ENCODE results near the gene PLCXD3. TPM values are rescaled to one million over a fixed set of nuclear protein-coding genes. Genes with fewer than 3 reads are reported as not detected.
"Not testable (repeated sequence)": the region's sequence is repeated elsewhere in the genome, so short reads cannot be mapped to it uniquely, and the experiment has no call there.

PLCXD3 gene
- polyA plus RNA-seq, 3 donors, result 0.30 to 0.39 (median 0.33) TPM

DNA sequence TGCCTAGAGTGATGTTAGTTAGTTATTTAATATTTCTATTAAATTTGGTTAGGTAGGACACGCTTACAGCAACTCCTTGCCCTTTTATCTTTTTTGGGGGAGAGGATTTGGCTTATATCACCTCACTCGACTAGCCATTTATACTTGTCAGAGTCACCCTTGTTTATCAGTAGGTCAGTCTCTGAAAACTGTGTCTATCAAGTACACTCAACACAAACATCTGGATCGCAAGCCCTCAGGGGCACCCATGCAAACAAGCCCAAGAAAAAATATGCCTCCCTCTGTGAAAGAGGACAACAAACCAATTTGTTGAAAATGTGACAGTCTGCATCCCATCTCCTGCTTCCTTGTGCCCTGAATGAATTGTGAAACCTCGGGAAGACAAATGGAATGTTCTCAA, 139.9 kb downstream of the PLCXD3 start:
- DNase-seq (ENCODE audit: extremely low read depth in 1 of 11, low read depth in 9 of 11, low spot score in 4 of 11), result no peak

DNA sequence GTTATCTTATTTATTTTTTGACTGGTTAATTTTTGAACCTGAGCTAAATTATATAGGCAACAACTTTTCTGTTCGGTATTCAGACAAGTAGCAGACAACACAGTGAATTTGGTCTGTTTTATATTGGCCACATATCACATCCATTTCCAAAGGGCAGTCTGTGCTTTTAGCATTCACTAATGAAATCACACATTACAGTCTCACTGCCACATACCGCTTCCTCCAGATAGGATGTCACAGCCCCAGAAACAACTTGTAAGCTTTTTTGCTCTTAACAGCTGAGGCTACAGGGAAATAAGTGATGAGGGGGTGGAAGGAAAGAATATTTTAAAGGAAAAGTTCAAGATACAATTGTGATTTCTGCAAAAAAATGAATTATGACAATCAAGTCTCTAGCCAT, 140.6 kb downstream of the PLCXD3 start:
- no peak for DNase-seq (ENCODE audit: extremely low read depth in 1 of 11, low read depth in 9 of 11, low spot score in 4 of 11)

DNA sequence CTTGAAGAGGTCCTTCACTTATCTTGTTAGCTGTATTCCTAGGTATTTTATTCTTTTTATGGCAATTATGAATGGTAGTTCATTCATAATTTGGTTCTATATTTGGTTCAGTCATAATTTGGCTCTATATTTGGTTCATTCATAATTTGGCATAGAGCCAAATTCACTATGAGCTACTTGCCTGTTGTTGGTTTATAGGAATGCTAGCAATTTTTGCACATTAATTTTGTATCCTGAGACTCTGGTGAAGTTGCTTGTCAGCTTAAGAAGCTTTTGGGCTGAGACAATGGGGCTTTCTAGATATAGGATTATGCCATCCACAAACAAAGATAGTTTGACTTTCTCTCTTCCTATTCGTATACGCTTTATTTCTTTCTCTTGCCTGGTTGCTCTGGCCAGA, 142.2 kb downstream of the PLCXD3 start:
- DNase-seq (ENCODE audit: extremely low read depth in 1 of 11, low read depth in 9 of 11, low spot score in 4 of 11), result no peak

DNA sequence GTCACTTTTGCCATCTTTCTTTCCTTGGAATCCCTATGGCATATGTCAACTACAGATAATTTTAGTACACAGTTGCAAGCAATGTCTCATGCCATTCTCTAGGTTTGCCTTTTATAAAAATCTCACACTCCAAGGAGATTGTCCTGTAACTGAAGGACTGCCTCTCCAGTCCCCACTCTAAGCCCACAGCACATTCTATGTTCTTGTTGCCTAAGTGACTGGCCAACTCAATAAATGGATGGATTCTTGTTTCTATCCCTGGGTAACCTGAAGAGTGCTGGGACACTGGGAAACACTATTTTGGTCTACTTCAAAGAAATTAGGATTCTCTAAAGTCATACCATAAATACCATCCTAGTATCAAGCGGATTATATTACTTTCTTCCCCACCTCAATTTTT, 145.0 kb downstream of the PLCXD3 start:
- no peak for DNase-seq (ENCODE audit: extremely low read depth in 1 of 11, low read depth in 9 of 11, low spot score in 4 of 11)

DNA sequence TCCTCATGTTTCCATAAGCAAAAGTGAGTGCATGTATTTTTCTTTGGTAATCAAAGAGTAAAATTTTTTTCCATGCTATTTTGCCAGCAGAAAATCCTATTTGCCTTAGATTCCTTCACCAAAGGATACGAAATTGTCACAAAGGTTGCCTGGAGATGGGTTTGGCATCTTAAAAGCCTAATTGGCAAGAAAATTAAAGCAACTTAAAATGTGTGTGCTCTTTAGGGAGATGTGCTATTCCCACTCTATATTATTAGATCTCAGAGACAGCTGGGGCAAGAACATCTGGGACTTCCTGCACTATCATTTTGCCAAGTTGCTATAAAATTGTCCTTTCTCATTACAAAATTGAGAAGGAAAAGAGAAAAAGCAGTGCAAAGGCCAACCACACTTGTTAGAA, 146.1 kb downstream of the PLCXD3 start:
- no peak for DNase-seq (ENCODE audit: extremely low read depth in 1 of 11, low read depth in 9 of 11, low spot score in 4 of 11)

DNA sequence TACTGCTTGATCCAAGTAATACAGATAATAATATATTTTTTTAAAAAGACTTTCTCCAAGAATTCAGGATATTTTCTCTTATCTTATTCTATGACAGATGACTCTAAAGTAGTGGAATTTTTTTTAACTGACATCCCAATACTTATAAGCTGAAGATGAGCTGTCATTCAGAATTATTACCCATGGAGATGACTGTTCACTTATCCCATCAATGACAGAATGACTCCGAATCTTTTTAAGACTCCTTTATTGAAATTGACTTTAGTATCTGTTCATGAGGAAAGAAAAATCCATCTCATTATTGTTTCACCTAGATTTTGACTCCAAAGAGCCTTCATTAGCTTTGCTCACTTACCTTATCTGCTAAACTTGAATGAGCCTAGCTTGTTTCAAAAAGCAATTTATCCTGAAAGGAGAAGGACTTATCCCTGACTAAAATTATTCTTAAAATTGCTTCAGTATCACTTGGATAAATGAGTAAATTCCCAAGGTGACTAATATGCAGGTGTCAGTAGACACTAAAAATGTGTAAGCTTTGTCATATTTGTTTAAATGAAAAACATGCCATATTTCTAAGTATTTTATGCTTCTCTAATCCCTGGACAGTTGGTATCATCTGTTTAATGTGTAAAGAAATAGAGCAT, 146.9 kb downstream of the PLCXD3 start:
- DNase-seq (ENCODE audit: extremely low read depth in 1 of 11, low read depth in 9 of 11, low spot score in 4 of 11), result no peak

DNA sequence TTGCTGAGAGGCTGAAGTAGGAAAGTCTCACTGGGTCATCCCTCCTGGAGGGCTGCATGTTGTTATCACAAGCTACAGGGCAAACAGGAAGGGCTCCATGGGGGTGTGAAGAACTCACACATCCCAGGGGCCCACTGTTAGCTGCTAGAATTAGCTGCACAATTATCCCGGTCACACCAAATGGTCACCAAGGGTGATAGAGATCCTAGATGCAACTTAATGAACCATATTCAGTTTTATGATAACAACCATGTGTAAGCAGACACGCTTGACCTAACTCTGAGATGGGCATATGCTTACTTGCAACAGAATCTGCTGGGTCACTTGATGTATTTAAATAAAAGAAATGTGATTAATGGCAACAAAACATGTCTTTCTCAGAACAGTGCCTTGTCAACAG, 153.6 kb downstream of the PLCXD3 start:
- DNase-seq (ENCODE audit: extremely low read depth in 1 of 11, low read depth in 9 of 11, low spot score in 4 of 11), result peak in 3 of 11 donors; percentile 15 to 25 (median 19)

DNA sequence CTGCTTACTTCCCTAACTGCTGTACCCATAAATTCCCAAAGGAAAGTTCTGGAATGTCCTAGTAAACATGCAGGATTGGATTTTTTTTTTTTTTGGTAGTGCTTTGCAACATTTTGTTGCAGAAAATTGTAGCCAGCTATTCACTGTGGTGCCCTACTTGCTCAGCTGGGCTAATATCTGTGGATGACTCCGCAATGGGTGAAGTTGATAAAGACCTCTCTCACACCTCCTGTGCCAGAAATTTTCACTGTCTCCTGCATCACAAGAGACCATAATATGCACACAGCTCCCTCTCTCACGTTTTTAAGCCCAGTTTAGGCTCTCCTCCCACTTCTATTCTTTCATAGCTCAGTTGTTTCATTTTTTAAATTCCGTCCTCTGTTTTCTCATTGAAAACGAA, 160.6 kb downstream of the PLCXD3 start:
- no peak for DNase-seq (ENCODE audit: extremely low read depth in 1 of 11, low read depth in 9 of 11, low spot score in 4 of 11)

DNA sequence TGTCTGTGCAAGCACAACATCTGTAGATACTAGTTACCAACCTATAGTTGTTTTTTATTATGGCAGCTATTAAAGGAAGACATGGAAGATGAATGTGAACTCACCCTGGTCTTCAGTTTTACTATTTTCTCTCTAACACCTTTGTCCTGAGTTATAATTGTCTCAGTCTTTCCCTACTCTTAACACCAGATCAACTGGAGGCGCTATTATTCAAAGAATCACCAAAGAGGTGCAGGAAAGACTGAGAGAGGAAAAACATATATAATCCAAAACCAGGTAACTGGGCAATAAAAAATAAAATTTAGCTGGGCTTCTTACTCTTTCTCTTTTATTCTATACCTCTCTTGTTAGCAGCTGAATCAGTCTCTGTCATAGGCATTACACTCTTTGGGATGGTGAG, 162.8 kb downstream of the PLCXD3 start:
- no peak for DNase-seq (ENCODE audit: extremely low read depth in 1 of 11, low read depth in 9 of 11, low spot score in 4 of 11)

DNA sequence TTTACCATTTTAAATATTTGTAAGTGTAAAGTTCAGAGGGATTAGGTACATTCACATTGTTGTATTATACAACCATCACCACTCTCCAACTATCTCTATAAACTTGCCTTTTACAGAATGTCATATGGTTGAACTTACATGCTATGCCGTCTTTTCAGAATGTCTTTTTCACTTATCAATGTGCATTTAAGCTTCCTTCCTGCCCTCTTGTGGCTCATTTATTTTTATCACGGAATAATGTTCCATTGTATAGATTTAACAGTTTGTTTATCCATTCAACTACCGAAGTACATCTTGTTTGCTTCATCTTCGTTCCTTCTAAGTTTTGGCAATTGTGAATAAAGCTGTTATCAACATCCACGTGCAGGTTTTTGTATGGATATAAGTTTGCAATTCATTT, 163.8 kb downstream of the PLCXD3 start:
- no peak for DNase-seq (ENCODE audit: extremely low read depth in 1 of 11, low read depth in 9 of 11, low spot score in 4 of 11)

DNA sequence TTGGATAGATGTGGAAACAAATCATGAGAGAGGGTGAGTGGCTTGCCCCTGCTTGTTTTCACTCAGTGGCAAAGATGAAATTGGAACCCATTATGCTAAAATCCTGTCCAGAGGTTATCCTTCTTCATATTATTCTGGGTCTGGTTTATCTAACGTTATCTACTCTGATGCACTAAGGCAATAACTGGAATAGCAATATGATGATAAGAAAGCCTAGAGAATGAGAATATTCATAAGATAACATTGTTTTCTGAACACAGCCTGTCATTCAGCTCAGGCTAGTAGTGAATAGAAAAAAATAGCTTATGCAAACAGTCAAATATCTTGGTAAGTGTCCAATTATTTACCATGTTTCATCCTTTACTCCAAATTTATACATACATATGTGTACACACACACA, 165.1 kb downstream of the PLCXD3 start:
- DNase-seq (ENCODE audit: extremely low read depth in 1 of 11, low read depth in 9 of 11, low spot score in 4 of 11), result no peak

DNA sequence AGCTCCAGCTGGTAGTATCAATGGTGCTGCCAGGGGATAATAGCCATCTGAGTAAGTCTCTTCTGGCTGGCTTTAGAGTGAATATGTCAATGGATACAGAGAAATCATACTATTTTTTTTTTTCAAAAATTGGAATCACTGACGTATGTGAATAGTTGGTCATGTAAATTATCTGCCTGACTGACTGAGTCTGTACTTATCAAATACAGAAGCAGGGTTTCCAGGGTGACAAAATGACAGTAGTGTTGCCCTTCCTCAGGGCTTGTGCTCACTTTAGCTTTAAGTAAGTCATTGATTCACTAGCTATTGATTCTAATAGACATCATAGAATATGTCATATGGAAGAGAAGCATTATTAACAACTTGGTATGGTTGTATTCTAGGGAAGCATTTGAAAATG, 171.1 kb downstream of the PLCXD3 start:
- no peak for DNase-seq (ENCODE audit: extremely low read depth in 1 of 11, low read depth in 9 of 11, low spot score in 4 of 11)

DNA sequence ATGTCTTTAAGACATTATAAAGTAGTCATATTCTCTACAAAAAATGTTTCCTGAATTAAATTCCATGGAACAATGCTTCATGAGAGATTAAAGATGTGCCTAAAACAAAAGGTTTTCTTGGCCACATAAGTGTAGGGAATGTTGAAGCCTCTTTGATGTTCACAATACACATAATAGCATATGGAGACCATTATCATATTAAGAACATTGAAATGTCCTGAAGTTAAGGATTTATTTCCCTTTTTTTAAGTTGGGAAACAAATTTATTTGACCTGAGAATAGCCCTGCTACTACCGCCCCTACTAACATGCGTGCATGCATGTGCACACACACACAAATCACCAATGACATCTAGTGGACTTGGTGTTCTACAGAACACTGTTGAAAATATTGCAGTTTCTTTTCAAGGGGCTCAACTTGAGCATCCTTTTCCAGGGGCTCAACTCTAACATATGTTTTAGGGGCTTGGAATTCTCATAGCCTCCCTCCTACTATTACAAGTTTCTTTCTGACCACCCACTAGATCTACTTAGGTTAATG, 172.2 kb downstream of the PLCXD3 start:
- DNase-seq (ENCODE audit: extremely low read depth in 1 of 11, low read depth in 9 of 11, low spot score in 4 of 11), result peak in 4 of 11 donors; percentile 10 to 31 (median 20)

DNA sequence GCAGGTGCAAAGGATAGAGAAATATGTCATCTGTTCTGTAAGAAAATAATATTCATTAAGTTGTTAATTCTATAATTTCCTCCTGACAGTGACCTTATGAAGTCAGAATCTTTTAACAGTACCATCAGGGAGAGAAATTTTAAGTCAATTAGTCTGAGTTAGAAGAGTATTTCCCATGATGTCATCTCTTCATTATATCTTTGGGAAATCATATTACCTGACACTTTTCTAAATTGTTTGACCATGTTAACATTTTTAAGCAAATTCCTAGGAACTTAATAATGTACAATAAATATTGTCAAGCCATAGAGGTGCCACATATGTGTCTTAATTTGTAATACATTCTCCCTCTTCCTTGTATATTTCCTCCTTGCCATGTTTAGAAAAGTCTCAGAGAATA, 172.7 kb downstream of the PLCXD3 start:
- no peak for DNase-seq (ENCODE audit: extremely low read depth in 1 of 11, low read depth in 9 of 11, low spot score in 4 of 11)

DNA sequence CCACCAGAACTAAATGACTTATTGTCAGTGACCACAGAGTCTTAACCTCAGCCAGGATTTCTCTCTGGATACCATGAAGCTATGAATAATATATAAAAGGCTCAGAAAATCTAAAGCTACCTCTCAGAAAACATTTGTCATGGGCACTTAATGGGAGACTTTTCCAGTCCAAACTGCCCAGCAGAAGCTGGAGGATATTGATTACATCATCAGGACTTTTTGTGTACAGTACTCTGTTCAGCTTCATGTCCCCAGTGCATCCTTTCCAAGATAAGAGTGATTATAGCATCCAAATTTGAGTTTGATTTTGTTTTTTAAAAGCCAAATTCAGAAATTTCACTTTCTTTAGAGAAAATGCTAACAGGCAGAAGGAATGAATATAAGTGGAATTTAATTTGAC, 173.2 kb downstream of the PLCXD3 start:
- DNase-seq (ENCODE audit: extremely low read depth in 1 of 11, low read depth in 9 of 11, low spot score in 4 of 11), result no peak

DNA sequence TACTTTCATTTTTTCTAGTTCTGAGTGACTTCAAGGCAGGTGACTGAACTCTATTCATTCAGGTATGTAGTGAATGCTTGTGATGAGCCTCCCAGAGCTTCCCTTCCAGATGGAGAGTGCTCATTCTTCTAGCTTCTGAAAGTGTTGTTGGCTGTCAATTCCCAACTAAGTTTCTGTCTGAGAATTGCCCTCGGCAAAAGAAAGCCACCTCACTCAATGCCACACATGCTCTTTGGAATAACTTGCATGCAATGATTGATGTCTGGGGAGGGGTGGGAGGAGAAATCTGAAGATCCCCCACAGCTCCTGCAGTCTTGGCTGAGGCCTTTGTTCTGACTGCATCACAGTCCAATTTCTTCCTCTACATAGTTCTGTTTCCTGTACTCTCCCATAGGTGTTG, 173.9 kb downstream of the PLCXD3 start:
- DNase-seq (ENCODE audit: extremely low read depth in 1 of 11, low read depth in 9 of 11, low spot score in 4 of 11), result no peak

DNA sequence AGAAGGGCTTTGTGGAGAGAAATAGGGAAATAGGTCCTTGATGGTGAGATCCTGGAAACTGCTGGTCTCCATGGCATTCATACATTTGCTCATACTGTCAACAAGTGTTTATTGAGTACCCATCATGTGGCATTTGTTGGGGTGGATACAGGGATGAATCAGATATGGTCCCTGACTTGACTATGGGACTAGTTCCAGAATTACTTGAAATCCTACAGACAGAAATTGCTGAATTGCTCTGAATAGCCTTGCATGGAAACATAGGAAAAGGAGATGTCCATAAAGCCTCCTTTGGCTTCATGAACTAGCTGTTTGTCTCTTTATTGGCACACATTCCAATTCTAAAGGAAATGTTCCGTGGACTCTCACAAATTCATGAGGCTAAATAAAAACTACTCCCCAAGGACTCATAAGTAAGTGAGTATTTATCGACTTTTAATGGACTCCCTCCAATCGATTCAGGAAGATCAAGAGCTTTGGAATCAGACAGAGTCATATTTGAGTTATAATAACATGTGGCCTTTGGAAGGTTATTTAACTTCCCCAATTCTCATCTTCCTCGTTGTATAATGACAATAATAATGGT, 174.7 kb downstream of the PLCXD3 start:
- DNase-seq (ENCODE audit: extremely low read depth in 1 of 11, low read depth in 9 of 11, low spot score in 4 of 11), result no peak

DNA sequence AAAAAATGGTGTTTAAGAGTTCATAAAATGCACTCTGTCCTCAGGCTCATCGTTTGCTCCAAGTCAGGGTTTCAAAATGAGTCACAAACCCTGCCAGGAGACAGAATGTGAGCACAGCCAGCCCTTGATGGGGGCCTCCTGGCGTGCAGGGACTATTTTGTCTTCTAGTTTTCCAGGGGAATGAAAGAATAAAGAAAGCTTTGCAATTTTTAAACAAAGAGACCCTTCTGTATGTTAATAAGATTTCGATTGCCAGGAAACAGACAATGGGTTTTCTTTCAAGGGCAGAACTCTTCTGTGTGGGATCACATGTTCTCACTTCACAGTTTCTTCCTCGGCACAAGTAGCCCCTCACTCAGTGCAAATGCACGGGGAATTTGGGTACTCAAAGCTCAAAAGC, 175.6 kb downstream of the PLCXD3 start:
- no peak for DNase-seq (ENCODE audit: extremely low read depth in 1 of 11, low read depth in 9 of 11, low spot score in 4 of 11)

DNA sequence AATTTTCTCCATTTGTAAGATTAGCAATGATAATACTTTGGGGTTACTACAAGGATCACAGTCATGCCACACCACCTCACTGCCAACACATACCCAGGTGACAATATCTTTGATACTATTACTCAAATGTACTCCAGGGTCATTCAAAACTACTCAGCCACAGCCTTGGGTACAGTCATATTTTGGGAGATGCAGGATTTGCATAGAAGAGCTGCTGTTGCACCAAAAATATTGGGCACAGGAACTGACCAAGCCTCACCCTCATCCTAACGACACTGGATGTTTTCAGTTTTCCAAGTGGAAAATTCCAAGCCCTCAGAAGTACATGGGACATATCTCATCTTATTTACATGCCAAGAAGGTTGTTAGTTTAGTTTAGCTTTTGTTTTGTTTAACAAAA, 176.2 kb downstream of the PLCXD3 start:
- no peak for DNase-seq (ENCODE audit: extremely low read depth in 1 of 11, low read depth in 9 of 11, low spot score in 4 of 11)

DNA sequence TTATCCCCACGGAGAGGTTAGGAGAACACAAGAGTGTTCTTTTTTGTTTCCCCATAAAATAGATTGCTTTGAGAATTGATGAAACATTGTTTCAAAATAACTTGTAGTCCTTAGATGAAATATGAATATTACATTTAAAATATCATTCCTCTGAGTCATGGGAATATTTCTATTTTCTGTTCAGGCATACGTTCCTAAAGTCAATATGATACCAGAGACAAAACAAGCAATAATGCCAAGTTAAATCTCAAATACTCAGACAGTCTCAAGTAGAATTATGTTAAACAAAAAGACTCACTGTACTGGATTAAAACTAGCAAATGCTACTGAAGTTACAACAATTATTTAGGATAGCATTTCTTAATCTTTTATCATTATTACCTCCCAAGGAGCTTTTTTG, 185.3 kb downstream of the PLCXD3 start:
- DNase-seq (ENCODE audit: extremely low read depth in 1 of 11, low read depth in 9 of 11, low spot score in 4 of 11), result no peak

DNA sequence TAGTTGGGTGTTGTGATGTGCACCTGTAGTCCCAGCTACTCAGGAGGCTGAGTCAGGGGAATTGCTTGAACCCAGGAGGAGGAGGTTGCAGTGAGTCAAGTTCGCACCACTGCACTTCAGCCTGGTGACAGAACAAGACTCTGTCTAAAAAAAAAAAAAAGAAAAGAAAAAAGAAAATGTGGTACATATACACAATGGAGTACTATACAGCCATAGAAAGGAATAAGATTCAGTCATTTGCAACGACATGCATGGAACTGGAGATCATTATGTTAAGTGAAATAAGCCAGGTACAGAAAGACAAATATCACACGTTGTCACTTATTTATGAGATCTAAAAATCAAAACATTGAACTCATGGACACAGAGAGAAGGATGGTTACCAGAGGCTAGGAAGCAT, 187.6 kb downstream of the PLCXD3 start:
- not testable (repeated sequence) for DNase-seq (ENCODE audit: extremely low read depth in 1 of 11, low read depth in 9 of 11, low spot score in 4 of 11)

Measured in renal cortex interstitium (tissue), 11 donors.